GM19238 (cell line): Measurements from ENCODE around the gene MUC20.
"Not testable (repeated sequence)": the region's sequence is repeated elsewhere in the genome, so short reads cannot be mapped to it uniquely, and the experiment has no call there.

Experiments
- DNase-seq: peaks from one replicate; pipeline ENCODE4 v3.0.0; 2011; ENCODE audit warnings: low spot score; ENCODE audit not compliant: insufficient read length

Gene MUC20

DNA sequence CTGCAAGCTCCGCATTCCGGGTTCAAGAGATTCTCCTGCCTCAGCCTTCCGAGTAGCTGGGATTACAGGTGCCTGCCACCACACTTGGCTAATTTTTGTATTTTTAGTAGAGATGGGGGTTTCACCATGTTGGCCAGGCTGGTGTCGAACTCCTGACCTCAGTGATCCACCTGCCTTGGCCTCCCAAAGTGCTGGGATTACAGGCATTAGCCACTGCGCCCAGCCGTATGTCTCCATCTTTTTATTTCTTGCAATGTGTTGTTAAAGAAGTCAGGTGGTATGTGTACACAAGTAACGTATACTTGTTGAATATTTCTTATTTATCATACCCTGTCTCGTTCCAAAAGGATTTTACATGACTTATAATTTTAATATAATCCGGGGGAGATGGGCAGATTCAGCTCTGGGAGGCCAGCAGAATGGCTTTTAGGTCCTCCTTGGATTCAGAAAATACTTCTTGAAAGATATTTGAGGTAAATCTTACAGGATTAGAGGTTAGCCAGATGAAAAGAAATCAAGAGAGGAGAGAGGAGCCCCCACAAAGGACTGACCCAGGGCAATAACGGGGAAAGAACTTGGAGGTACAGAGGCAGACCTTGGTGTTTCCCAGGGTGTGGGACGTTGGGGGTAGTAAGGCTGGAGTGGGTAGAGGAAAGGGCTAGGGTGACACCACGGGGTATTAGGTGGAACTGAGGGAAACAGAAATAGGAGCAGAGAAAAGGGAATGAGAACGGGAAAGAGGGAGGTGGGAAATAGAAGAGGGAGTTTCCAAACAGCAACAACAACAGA, 27.2 kb upstream of the MUC20 start:
- DNase-seq, result no peak

DNA sequence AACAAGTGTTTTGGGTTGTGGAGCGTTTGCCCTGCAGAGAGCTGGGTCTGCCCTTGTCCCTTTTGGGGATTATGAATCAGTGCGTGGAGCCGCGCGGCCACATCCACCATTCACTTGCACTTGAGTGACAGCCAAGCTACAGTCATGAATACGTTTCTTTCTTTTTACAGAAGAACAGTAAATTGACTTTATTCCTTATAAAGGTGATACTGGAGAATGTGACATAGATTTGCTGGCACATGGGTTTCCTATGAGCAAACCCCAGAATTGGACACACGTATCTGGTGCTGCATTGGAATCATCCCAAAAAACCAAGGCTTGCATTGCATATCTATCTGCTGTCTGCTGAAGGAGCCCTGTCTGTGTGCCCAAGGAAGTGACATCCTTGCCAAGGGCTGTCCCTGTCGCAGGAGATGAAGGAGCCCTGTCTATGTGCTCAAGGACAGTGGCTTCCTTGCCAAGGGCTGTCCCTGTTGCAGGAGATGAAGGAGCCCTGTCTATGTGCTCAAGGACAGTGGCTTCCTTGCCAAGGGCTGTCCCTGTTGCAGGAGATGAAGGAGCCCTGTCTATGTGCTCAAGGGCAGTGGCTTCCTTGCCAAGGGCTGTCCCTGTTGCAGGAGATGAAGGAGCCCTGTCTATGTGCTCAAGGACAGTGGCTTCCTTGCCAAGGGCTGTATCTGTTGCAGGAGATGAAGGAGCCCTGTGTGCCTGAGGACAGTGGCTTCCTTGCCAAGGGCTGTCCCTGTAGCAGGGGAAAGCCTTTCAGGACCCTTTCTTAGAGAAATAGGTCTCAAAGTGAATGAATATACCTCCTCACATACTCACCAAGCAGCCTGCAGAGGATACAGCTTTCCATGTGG, 26.3 kb upstream of the MUC20 start:
- DNase-seq, result not testable (repeated sequence)

DNA sequence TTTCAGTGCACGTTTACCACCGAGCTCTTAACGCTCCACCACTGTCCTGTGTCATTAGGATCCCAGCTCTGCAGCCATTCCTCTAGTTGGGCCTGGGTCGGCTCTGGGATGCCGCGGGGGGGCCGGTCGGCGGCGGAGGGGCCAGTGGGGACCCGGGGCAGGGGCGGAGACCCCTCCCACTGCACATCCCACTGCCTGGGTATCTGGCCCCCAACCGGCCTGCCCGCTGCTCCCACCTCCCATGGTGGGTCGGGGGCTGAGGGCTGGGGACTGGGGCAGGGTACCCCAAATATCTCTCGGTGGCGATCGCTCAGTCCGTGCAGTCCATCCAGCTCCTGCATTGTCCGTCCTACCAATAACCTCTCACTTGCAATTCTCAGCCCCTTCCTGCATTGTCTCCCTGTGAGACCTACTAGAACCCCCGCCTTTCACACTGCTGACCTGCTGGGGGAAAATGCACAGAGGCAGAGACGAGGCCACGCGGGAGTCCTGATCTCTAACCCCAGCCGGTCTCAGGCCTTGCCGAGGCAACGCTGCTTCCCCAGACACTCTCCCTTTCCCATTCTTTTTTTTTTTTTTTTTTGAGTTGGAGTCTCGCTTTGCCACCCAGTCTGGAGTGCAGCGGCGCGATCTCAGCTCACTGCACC, 24.0 kb upstream of the MUC20 start:
- DNase-seq, result no peak

DNA sequence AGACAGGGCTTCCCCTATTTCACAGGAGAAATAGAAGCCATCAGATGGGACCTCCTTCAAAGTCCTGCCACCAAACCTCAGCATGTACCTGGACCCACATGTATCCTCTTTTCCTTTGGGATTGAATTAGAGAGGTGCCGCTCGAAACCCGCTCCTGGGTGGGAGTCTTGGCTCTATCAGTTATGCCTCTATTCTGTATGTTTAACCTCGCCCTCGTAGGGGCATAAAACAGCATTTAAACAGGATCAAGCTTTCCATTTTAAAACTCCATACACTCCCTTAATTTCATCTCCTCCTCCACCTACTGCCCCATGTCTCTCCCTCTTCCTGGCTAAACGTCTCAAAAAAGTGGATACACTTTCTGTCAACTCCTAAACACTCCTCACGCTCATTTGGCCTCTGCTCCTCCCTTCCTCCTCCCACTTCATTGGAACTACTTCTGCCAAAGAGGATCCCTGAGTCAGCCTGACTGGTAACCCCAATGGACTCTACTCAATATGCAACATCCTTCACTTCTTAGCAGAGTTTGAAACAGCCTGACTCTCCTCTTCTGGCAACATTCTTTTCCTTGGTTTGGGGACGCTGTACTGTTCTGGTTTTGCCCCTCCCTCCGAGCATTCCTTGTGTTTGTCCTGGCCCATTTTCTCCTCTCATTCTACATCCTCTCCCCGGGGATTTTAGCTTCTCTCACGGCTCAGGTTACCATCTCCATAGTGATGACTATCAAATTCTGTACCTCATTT, 23.0 kb upstream of the MUC20 start:
- no peak for DNase-seq

DNA sequence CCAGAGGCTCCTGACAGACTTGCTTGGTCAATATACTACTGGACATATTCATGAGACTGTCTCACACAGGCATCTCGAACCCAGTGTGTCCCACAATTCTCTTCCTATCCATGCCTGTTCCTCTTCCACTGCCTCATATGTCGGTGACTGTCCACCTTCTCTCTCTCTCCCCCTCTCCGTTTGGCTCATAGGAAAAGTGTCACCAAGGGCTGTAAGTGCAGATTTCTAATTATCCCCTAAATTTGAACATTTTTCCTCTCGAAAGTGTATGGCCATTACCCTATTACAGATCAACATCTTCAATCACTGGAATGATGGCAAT, 22.5 kb upstream of the MUC20 start:
- DNase-seq, result no peak

DNA sequence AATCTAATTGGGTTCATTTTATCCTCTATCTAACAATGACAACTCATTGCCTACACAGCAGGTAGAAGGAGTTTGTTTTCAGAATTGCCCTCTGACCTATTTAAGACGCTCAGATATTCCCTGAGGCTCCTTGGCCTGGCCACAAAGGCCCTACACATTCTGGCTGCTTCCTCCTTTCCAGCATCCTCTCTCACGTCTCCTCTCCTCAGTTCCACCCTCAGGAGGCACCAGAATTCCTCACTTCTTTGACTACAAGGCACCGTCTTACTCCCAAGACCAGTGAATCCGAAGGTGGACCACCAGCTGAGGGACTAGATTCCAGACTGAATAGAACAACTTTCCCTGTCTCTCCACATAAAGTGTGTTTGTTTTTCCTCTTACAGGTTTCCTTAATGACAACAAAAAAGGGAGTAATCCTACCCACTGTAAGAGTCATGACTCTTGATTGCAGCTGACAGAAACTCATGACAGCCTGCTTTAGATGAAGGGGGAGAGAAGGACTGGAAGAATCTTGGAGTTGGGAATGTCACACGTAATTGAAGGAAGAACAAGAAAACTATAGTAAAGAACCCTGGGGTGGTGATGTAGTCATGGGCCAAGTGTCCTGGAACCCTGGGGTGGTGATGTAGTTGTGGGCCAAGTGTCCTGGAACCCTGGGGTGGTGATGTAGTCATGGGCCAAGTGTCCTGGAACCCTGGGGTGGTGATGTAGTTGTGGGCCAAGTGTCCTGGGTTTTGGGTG, 22.0 kb upstream of the MUC20 start:
- no peak for DNase-seq

DNA sequence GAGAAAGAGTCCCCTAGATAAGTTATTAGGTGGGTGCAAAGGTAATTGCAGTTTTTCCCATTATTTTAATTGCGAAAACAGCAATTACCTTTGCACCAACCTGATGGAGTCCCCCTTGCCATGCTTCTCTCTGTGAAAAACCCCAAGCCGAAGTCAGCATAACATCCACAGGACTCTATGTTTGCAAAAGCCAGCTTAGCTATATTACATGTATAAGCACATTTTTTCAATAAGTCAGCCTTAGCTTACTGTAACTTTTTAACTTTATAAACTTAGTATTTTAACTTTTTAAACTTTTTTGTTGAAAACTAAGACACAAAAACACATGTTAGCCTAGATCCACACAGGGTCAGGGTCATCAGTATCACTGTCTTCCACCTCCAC, 21.4 kb upstream of the MUC20 start:
- no peak for DNase-seq

DNA sequence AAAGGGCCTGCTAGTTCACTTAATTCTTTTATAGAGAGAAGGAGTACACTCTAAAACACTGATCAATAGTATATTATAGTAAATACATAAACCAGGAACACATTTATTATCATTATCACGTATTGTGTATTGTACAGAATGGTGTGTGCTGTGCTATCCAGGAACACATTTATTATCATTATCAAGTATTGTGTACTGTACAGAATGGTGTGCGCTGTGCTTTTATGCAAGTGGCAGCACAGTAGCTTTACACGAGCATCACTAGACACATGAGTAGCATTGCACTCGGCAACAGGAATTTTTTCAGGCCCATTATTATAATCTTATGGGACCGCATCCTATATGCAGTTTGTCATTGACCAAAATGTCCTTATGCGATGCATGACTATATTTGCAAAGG, 20.9 kb upstream of the MUC20 start:
- no peak for DNase-seq

DNA sequence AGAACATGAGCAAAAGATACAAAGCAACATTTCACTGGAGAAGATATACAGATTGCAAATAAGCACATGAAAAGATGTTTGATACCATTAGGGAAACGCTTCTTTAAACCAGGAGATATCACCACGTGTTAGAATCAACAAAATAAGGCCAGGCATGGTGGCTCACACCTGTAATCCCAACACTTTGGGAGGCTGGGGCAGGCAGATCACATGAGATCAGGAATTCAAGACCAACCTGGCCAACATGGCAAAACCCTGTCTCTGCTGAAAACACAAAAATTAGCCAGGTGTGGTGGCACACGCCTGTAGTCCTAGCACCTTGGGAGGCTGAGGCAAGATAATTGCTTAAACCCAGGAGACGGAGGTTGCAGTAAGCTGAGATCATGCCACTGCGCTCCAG, 20.5 kb upstream of the MUC20 start:
- no peak for DNase-seq

DNA sequence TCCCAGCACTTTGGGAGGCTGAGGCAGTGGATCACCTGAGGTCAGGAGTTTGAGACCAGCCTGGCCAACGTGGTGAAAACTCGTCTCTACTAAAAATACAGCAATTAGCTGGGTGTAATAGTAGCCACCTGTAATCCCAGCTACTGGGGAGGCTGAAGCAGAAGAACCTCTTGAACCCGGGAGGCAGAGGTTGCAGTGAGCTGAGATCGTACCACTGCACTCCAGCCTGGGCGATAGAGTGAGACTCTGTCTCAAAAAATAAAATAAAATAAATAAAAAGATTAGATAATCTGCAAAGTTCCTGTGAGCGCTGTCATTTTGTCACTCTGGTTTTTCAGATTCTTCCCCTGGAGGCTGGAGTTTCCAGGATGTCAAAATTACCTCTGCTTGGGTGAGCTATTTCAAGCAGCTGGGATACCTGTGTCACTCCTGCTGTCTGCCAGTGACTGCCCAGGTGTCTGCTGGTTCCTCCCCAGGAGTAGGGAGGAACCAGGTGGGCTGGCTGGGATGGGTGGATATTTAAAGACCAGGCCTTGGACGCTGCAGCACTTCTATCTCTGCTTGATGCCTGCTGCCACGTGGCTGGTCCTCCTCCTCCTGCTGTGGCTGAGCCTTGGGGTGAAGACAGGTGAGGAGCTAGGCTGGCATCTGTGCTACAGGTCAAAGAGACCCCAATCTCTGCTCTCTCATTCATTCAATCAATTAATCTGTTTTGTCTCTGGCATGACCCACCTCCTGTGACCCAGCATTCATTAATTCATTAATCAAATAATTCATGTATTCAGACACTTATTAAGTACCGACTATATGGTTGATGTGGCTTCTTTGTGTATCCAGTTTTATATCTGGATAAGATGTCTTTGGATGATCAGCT, 19.5 kb upstream of the MUC20 start:
- no peak for DNase-seq

DNA sequence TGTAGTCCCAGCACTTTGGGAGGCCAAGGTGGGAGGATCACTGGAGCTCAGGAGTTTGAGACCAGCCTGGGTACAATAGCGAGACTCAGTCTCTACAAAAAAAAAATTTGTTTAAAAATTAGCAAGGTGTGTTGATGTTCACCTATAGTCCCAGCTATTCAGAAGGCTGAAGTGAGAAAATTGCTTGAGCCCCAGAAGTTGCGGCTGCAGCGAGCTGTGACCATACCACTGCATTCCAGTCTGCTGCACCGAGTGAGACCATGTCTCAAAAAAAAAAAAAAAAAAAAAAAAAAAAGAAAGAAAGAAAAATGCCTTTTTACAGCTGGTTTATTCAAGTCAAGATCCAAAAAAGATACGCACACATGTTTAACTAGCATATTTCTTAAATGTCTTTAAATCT, 17.0 kb upstream of the MUC20 start:
- no peak for DNase-seq

DNA sequence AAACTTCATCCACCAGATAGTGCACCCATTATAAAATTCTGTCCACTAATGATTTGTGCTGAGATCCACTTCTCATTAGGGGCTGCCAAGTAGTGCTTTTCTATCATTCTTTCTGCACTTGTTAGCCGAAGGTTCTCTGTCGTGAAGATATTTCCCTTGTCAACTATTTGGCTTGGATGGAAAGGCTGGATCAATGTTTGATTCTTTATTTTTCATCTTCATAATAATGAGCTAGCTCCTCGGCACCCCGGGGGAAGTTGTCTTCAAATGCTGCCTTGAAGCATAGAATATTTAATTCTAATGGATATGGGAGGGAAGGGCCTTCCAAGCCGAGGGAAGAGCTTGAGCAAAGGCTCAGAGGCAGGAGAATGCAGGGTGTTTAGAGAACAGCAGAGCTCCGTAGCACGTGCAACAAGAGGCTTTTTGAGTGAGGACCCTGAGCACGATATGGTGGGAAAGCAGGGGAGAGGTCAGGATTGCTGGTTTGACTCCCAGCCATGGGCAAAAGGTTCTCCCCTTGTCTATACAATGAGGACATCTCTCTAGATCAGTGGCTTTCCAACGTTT, 16.3 kb upstream of the MUC20 start:
- DNase-seq, result no peak

DNA sequence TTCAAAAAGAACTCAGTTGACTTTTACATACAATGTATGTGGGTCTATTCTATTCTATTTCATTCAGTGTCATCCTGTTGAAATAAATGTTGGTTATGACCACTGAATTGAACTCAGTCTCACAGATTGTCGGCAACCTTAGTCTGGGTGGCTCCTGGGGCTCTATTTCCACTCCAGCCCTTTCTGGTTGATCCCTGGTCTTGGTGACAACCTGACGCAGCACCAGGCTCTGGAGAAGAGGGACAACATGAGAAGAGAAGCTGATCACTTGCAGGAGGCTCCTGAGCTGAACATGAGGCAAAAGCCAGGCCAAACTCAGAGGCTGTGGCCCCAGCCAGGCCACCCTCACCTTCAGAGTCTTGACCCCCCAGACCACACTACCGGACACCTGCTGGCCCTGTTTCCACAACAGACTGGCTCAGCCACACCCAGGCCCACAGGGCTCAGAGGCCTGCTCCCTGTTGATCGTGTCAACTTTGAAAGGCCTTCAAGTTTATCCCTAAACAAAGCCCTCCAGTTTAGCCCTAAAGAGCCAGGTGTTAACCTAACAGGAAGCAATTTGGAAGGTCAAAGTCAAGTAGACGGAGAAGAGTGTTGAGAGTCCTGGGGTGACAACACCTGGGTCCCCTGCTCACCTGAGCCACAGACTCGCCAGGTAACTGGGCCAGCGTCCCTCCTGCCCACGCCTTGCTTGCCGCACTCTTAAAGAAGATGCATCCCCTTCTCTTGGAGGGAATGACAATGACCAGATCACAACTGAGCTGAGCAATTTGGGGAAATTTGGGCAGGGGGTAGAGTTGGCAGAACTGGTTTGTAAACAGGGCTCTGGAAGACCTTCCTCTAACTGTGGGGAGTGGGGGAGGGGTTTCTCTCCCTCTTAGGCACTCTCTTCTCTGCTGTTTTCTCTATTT, 15.4 kb upstream of the MUC20 start:
- no peak for DNase-seq

DNA sequence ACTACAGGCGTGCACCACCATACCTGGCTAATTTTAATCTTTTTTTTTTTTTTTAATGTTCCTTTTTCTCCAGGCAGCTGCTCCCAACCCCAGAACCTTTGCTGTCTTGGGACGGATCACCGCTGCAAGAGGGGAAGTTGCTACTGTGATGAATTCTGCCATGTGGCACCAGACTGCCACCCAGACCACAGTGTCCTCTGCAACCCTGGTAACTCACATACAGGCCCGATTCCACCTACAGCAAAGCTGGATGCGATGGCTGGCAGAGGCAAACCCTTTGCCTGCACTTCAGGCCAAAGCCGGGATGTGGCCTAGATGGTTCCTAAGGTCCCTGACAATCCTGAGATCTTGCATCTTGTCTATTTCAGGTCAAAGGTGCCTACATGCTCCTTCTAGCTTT, 12.7 kb upstream of the MUC20 start:
- DNase-seq, result no peak

DNA sequence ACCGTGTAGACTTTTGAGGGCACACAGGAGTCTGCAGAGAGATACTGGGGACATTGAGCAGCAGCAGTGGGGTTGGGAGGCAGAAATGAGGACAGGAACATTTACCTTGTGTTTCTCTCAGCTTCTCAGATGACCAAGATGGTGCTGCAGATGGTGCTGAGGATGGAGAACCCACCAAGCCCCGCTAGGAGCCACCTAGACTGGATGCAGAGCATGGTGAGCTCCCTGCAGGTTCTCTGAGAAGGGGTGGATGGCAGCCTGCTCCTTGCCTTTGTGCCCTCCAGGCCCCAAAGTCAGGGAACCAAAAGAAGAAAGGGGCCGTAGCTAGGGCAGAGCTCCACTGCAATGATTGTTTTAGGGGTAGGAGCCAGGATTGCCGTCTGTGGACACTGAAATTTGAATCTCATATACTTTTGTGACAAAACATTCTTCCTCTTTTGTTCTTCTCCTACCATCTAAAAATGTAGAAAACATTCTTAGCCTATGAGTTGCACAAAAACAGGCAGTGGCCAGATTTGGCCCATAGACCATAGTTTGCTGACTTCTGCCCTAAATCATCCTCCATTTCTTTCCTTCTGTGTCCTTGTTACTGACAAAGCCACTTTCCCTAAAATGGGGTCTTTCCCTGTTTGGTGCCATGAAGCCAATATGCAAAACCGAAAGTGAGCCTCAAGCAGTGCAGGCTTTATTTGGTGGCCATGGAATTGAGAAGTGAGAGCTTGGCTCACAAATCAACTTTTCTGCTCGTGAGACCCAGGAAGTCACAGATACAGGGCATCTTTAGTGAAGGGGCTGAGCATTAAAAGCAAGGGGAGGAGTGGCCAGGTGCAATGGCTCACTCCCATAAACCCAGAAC, 11.9 kb upstream of the MUC20 start:
- DNase-seq, result no peak

DNA sequence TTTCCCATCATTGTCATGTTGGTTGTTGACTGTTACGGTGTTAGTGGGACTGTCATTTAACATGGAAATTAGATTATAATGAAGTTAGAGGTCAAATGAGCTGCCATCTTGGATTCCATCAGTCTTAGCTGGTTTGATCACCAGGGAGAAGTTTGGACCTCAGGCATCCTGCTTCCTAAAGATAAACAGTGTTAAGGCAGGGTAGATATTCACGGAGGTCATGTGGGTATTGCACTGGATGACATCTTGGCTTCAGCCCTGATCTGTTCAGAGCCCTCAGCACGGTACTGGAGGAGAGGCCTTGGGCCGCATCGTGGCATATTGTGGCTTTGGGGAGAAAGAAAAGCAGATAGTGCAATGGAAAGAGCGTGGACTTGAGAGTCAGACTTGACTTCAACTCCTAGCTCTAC, 11.1 kb upstream of the MUC20 start:
- no peak for DNase-seq

DNA sequence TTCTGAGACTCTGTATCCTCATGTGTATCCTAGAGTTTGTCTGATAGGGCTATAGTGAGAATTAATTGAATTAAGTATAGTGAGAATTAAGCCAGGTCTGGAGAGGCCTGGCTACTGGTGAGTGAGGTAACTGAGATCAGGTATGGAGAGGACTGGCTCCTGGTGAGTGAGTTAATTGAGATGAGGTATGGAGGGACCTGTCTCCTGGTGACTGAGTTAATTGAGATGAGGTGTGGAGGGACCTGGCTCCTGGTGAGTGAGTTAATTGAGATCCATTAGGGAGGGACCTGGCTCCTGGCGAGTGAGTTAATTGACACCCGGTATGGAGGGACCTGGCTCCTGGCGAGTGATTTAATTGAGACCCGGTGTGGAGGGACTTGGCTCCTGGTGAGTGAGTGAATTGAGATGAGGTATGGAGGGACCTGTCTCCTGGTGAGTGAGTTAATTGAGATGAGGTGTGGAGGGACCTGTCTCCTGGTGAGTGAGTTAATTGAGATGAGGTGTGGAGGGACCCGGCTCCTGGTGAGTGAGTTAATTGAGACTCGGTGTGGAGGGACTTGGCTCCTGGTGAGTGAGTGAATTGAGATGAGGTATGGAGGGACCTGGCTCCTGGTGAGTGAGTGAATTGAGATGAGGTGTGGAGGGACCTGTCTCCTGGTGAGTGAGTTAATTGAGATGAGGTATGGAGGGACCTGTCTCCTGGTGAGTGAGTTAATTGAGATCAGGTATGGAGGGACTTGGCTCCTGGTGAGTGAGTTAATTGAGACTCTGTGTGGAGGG, 10.5 kb upstream of the MUC20 start:
- DNase-seq, result not testable (repeated sequence)
